Central memory CD8-positive, alpha-beta T cell (primary cell): ENCODE data around the gene DNAJC21.

ENCODE experiments used
- ATAC-seq: fragments of 150-1000 bp; cut with Tn5 transposase; replicated peaks from 2 replicates; pipeline ENCODE4 v1.10.0; 2022; ENCODE audit warnings: mild to moderate bottlenecking, moderate FRiP score, moderate number of reproducible peaks; ENCODE audit not compliant: poor library complexity, severe bottlenecking; ENCODE audit errors: extremely low read depth
- DNase-seq, 2 donors: peaks; one replicate each; pipeline ENCODE4 v3.0.0; 2021; ENCODE audit warnings: low spot score in 2 of 2
- H3K27ac Mint-ChIP-seq: one replicate; pipeline ENCODE4 v1.8.0; 2022; ENCODE audit warnings: low read depth, mild to moderate bottlenecking, moderate library complexity, mixed read lengths
- H3K27me3 Mint-ChIP-seq: one replicate; pipeline ENCODE4 v1.8.0; 2022; ENCODE audit warnings: mixed read lengths
- H3K36me3 Mint-ChIP-seq: one replicate; pipeline ENCODE4 v1.8.0; 2022; ENCODE audit warnings: mild to moderate bottlenecking, moderate library complexity, mixed read lengths; ENCODE audit not compliant: insufficient read depth
- H3K4me1 Mint-ChIP-seq: one replicate; pipeline ENCODE4 v1.8.0; 2022; ENCODE audit warnings: mixed read lengths
- H3K4me3 Mint-ChIP-seq: one replicate; pipeline ENCODE4 v1.8.0; 2022; ENCODE audit warnings: mild to moderate bottlenecking, moderate library complexity, mixed read lengths
- H3K9me3 Mint-ChIP-seq: one replicate; pipeline ENCODE4 v1.8.0; 2022; ENCODE audit warnings: mixed read lengths

DNAJC21 gene

GRCh38 chr5:34927785-34928184 is 1.6 kb upstream of the DNAJC21 start:
- Mint-ChIP-seq H3K27ac (no peak overlapping the region), H3K9me3 (no peaks in the 10 kb centered on the region), H3K27me3 (no peaks in the 10 kb centered on the region), H3K4me1 (peaks cover 31% of the 10 kb centered on the region), H3K36me3 (peaks cover 38% of the 10 kb centered on the region), H3K4me3 (no peak overlapping the region)
- ATAC-seq = no peak
- DNase-seq = no peak

- peaks cover 35% of the 10 kb centered on the region for H3K36me3 Mint-ChIP-seq
- ATAC-seq = no peak
These were observed 1.1 kb upstream of the DNAJC21 start for GRCh38 chr5:34928267-34928666.

GRCh38 chr5:34929720-34930461 is 532 bp downstream of the DNAJC21 start:
- H3K4me1 Mint-ChIP-seq = peaks cover 33% of the 10 kb centered on the region
- no peaks in the 10 kb centered on the region for H3K9me3 Mint-ChIP-seq
- H3K27me3 Mint-ChIP-seq = no peaks in the 10 kb centered on the region
- ATAC-seq (peak; percentile 77), DNase-seq (peak; percentile 64 to 68)
- H3K36me3 Mint-ChIP-seq = peaks cover 22% of the 10 kb centered on the region
- H3K4me3 Mint-ChIP-seq = peak overlapping the region; percentile 99
- H3K27ac Mint-ChIP-seq = peak overlapping the region; percentile 96

More at GRCh38 chr5:34928267-34928666, 1.1 kb upstream of the DNAJC21 start:
- Mint-ChIP-seq H3K27me3 (no peaks in the 10 kb centered on the region), H3K9me3 (no peaks in the 10 kb centered on the region), H3K4me3 (no peak overlapping the region), H3K27ac (no peak overlapping the region), H3K4me1 (peaks cover 32% of the 10 kb centered on the region)
- no peak for DNase-seq

GRCh38 chr5:34930462-34930844 is 1.1 kb downstream of the DNAJC21 start:
- peak overlapping the region; percentile 96 for H3K27ac Mint-ChIP-seq
- ATAC-seq (no peak), DNase-seq (no peak)
- peaks cover 33% of the 10 kb centered on the region for H3K4me1 Mint-ChIP-seq
- H3K27me3 Mint-ChIP-seq = no peaks in the 10 kb centered on the region
- H3K4me3 Mint-ChIP-seq = peak overlapping the region; percentile 99
- no peaks in the 10 kb centered on the region for H3K9me3 Mint-ChIP-seq
- peaks cover 21% of the 10 kb centered on the region for H3K36me3 Mint-ChIP-seq

GRCh38 chr5:34930870-34931269 is 1.5 kb downstream of the DNAJC21 start:
- Mint-ChIP-seq H3K4me1 (peaks cover 33% of the 10 kb centered on the region), H3K27ac (peak overlapping the region; percentile 96), H3K9me3 (no peaks in the 10 kb centered on the region), H3K27me3 (no peaks in the 10 kb centered on the region), H3K36me3 (peaks cover 17% of the 10 kb centered on the region), H3K4me3 (peak overlapping the region; percentile 99)
- DNase-seq = no peak
- ATAC-seq = no peak

- peaks cover 28% of the 10 kb centered on the region for H3K36me3 Mint-ChIP-seq
- DNase-seq (no peak), ATAC-seq (no peak)
- no peak overlapping the region for H3K27ac Mint-ChIP-seq
- no peaks in the 10 kb centered on the region for H3K9me3 Mint-ChIP-seq
- H3K4me3 Mint-ChIP-seq = no peak overlapping the region
- H3K4me1 Mint-ChIP-seq = peaks cover 33% of the 10 kb centered on the region
- no peaks in the 10 kb centered on the region for H3K27me3 Mint-ChIP-seq
These were observed 3.6 kb downstream of the DNAJC21 start for GRCh38 chr5:34932947-34933346.

GRCh38 chr5:34941936-34942335 is 12.6 kb downstream of the DNAJC21 start:
- H3K4me1 Mint-ChIP-seq = no peaks in the 10 kb centered on the region
- H3K27me3 Mint-ChIP-seq = no peaks in the 10 kb centered on the region
- no peak overlapping the region for H3K4me3 Mint-ChIP-seq
- H3K36me3 Mint-ChIP-seq = peaks cover 71% of the 10 kb centered on the region
- H3K9me3 Mint-ChIP-seq = no peaks in the 10 kb centered on the region
- H3K27ac Mint-ChIP-seq = no peak overlapping the region
- DNase-seq = no peak
- no peak for ATAC-seq

- ATAC-seq = no peak
- Mint-ChIP-seq H3K27ac (no peak overlapping the region), H3K36me3 (peaks cover 62% of the 10 kb centered on the region), H3K4me3 (no peak overlapping the region), H3K4me1 (no peaks in the 10 kb centered on the region), H3K27me3 (no peaks in the 10 kb centered on the region), H3K9me3 (no peaks in the 10 kb centered on the region)
- DNase-seq = no peak
These were observed 14.7 kb downstream of the DNAJC21 start for GRCh38 chr5:34944044-34944443.

- no peak for DNase-seq
- Mint-ChIP-seq H3K4me3 (no peak overlapping the region), H3K36me3 (peaks cover 64% of the 10 kb centered on the region)
These were observed 15.2 kb downstream of the DNAJC21 start for GRCh38 chr5:34944460-34945047.

GRCh38 chr5:34957321-34957720 is 28.0 kb downstream of the DNAJC21 start:
- Mint-ChIP-seq H3K27me3 (no peaks in the 10 kb centered on the region), H3K27ac (no peak overlapping the region), H3K4me3 (no peak overlapping the region), H3K36me3 (peaks cover 23% of the 10 kb centered on the region), H3K9me3 (no peaks in the 10 kb centered on the region), H3K4me1 (no peaks in the 10 kb centered on the region)
- no peak for DNase-seq
- ATAC-seq = no peak

More at GRCh38 chr5:34944460-34945047, 15.2 kb downstream of the DNAJC21 start:
- Mint-ChIP-seq H3K27me3 (no peaks in the 10 kb centered on the region), H3K9me3 (no peaks in the 10 kb centered on the region), H3K4me1 (no peaks in the 10 kb centered on the region), H3K27ac (no peak overlapping the region)
- no peak for ATAC-seq

GRCh38 chr5:34957857-34958690 is 28.7 kb downstream of the DNAJC21 start:
- Mint-ChIP-seq H3K27me3 (no peaks in the 10 kb centered on the region), H3K4me3 (no peak overlapping the region), H3K36me3 (peaks cover 20% of the 10 kb centered on the region), H3K4me1 (no peaks in the 10 kb centered on the region), H3K9me3 (no peaks in the 10 kb centered on the region), H3K27ac (peak overlapping the region; percentile 38)
- ATAC-seq (peak; percentile 43), DNase-seq (no peak)

- DNase-seq (no peak), ATAC-seq (no peak)
- Mint-ChIP-seq H3K27me3 (no peaks in the 10 kb centered on the region), H3K36me3 (peaks cover 14% of the 10 kb centered on the region), H3K9me3 (no peaks in the 10 kb centered on the region), H3K4me1 (no peaks in the 10 kb centered on the region), H3K27ac (no peak overlapping the region), H3K4me3 (no peak overlapping the region)
These were observed 30.0 kb downstream of the DNAJC21 start for GRCh38 chr5:34959323-34959722.
